Smooth muscle cell (in vitro differentiated cells): ENCODE data around the gene UMAD1. TPM values are rescaled to one million over a fixed set of nuclear protein-coding genes. Genes with fewer than 3 reads are reported as not detected.
"Not testable (repeated sequence)": the region's sequence is repeated elsewhere in the genome, so short reads cannot be mapped to it uniquely, and the experiment has no call there.

ENCODE experiments used
- DNase-seq: peaks from one replicate; lab custom pipeline; 2025; ENCODE audit not compliant: unreplicated experiment; lab: John Stamatoyannopoulos, UW
- H2AFZ ChIP-seq: fragments of 200-600 bp; sonication (generic); 2 replicates; pipeline ENCODE4 v1.6.0; 2016; ENCODE audit warnings: antibody characterized with exemption, low read depth, mild to moderate bottlenecking
- H3F3A ChIP-seq: fragments of 200-600 bp; sonication (generic); 2 replicates; pipeline ENCODE4 v1.6.0; 2017; ENCODE audit warnings: antibody characterized with exemption, low read depth
- H3K27ac ChIP-seq: fragments of 200-600 bp; sonication (generic); 2 replicates; pipeline ENCODE4 v1.5.1; 2016; ENCODE audit warnings: low read depth, mild to moderate bottlenecking
- H3K27me3 ChIP-seq: fragments of 200-600 bp; sonication (generic); 2 replicates; pipeline ENCODE4 v1.6.1; 2016; ENCODE audit warnings: low read depth, mild to moderate bottlenecking
- H3K36me3 ChIP-seq: fragments of 200-600 bp; sonication (generic); 2 replicates; pipeline ENCODE4 v1.5.1; 2016; ENCODE audit warnings: low read depth
- H3K4me1 ChIP-seq: fragments of 200-600 bp; sonication (generic); 2 replicates; pipeline ENCODE4 v1.5.1; 2016; ENCODE audit warnings: low read depth
- H3K4me2 ChIP-seq: fragments of 200-600 bp; sonication (generic); 2 replicates; pipeline ENCODE4 v1.6.0; 2016; ENCODE audit warnings: mild to moderate bottlenecking
- H3K4me3 ChIP-seq: fragments of 200-600 bp; sonication (generic); 2 replicates; pipeline ENCODE4 v1.5.1; 2016; ENCODE audit warnings: mild to moderate bottlenecking
- H3K79me2 ChIP-seq: fragments of 200-600 bp; sonication (generic); 2 replicates; pipeline ENCODE4 v1.6.0; 2016; ENCODE audit warnings: low read depth, mild to moderate bottlenecking
- H3K9ac ChIP-seq: fragments of 200-600 bp; sonication (generic); 2 replicates; pipeline ENCODE4 v1.6.0; 2016; ENCODE audit warnings: low read depth
- H3K9me3 ChIP-seq: fragments of 200-600 bp; sonication (generic); replicated peaks from 2 replicates; pipeline ENCODE4 v1.5.1; 2016; ENCODE audit warnings: low read depth
- H4K20me1 ChIP-seq: fragments of 200-600 bp; sonication (generic); 2 replicates; pipeline ENCODE4 v1.6.0; 2016; ENCODE audit warnings: low read depth
- CTCF ChIP-seq: fragments of 200-600 bp; sonication (generic); IDR thresholded peaks from 2 replicates; pipeline ENCODE4 v1.5.1; 2017; ENCODE audit warnings: borderline replicate concordance, mild to moderate bottlenecking, antibody characterized with exemption; ENCODE audit not compliant: insufficient read depth, poor library complexity, severe bottlenecking
- WGBS: methylation state at CpG from one replicate; pipeline ENCODE4 v1.1.7; 2016; ENCODE audit warnings: low lambda C conversion rate; 5-methylcytosine and 5-hydroxymethylcytosine counted together
- polyA plus RNA-seq: library from polyadenylated mRNA; unstranded; fragments of >200 nt; fragmentation: Nextera tagmentation; extraction: Ambion mirVana; gene quantifications from 2 replicates; pipeline ENCODE4 v1.2.1, GENCODE V29; 2016
- total RNA-seq: library from RNA; depleted of rRNA; stranded (reverse); fragments of >200 nt; gene quantifications from 2 replicates; pipeline ENCODE4 v1.2.3, GENCODE V29; 2014

Gene UMAD1
- total and polyA plus RNA-seq, 2 experiments from 2014 or later, result 13.7 to 24.3 TPM

GRCh38 chr7:7653593-7654187 lies 13.1 kb downstream of the UMAD1 start:
- Histone ChIP-seq H3K9me3 (no peaks in the 10 kb centered on the region), H3K4me1 (peaks cover 4% of the 10 kb centered on the region), H2AFZ (no peak overlapping the region), H3K27ac (peak overlapping the region; percentile 8), H3F3A (peaks cover 14% of the 10 kb centered on the region), H3K79me2 (peaks cover 52% of the 10 kb centered on the region), H3K4me3 (no peak overlapping the region), H3K4me2 (no peak overlapping the region), H4K20me1 (peaks cover 5% of the 10 kb centered on the region), H3K36me3 (no peaks in the 10 kb centered on the region), H3K27me3 (no peaks in the 10 kb centered on the region), H3K9ac (no peak overlapping the region)
- peak; percentile 43 for TF ChIP-seq CTCF
- DNase-seq, result no peak
- 59% methylated on average over 3 of the region's 3 CpGs for WGBS

- peaks cover 4% of the 10 kb centered on the region for H3K4me1 ChIP-seq
- no peak for TF ChIP-seq CTCF
- no peak overlapping the region for H2AFZ ChIP-seq
- H3K9ac ChIP-seq, result no peak overlapping the region
- no peaks in the 10 kb centered on the region for H3K27me3 ChIP-seq
- H3K27ac ChIP-seq, result peak overlapping the region; percentile 8
- no peaks in the 10 kb centered on the region for H3K36me3 ChIP-seq
- peaks cover 14% of the 10 kb centered on the region for H3F3A ChIP-seq
- DNase-seq, result no peak
- H4K20me1 ChIP-seq, result no peaks in the 10 kb centered on the region
- H3K79me2 ChIP-seq, result peaks cover 49% of the 10 kb centered on the region
- no peaks in the 10 kb centered on the region for H3K9me3 ChIP-seq
- H3K4me2 ChIP-seq, result no peak overlapping the region
- 31% methylated on average over 4 of the region's 4 CpGs for WGBS
- H3K4me3 ChIP-seq, result no peak overlapping the region
Measured at GRCh38 chr7:7654964-7655715, 14.6 kb downstream of the UMAD1 start.

GRCh38 chr7:7656459-7656858 lies 15.9 kb downstream of the UMAD1 start:
- 97% methylated on average over 3 of the region's 3 CpGs for WGBS
- H3K79me2 ChIP-seq, result peaks cover 46% of the 10 kb centered on the region

GRCh38 chr7:7662527-7662926 lies 22.0 kb downstream of the UMAD1 start:
- Histone ChIP-seq H3K79me2 (peaks cover 20% of the 10 kb centered on the region), H2AFZ (no peak overlapping the region), H3K9me3 (no peaks in the 10 kb centered on the region), H3K27ac (no peak overlapping the region), H3K27me3 (no peaks in the 10 kb centered on the region), H3K9ac (no peak overlapping the region), H4K20me1 (no peaks in the 10 kb centered on the region), H3F3A (no peaks in the 10 kb centered on the region), H3K4me3 (no peak overlapping the region), H3K36me3 (no peaks in the 10 kb centered on the region), H3K4me1 (peaks cover 32% of the 10 kb centered on the region), H3K4me2 (no peak overlapping the region)
- DNase-seq, result no peak
- 69% methylated on average over 6 of the region's 6 CpGs for WGBS
- peak; percentile 52 for TF ChIP-seq CTCF

More at GRCh38 chr7:7656459-7656858, 15.9 kb downstream of the UMAD1 start:
- not testable (repeated sequence) for H3K36me3 ChIP-seq, H2AFZ ChIP-seq, H4K20me1 ChIP-seq, DNase-seq, H3F3A ChIP-seq, H3K4me1 ChIP-seq, H3K9me3 ChIP-seq, H3K27ac ChIP-seq, H3K4me2 ChIP-seq, H3K4me3 ChIP-seq, H3K9ac ChIP-seq, H3K27me3 ChIP-seq
